GM21526 (cell line): ENCODE results near the gene RAPGEF6.
"Not testable (repeated sequence)": the region's sequence is repeated elsewhere in the genome, so short reads cannot be mapped to it uniquely, and the experiment has no call there.

Experiments used
- ATAC-seq: cut with Tn5 transposase; IDR thresholded peaks from one replicate; pipeline ENCODE4 v1.9.1; 2021; ENCODE audit warnings: moderate library complexity; ENCODE audit not compliant: unreplicated experiment, low FRiP score

Gene RAPGEF6

DNA sequence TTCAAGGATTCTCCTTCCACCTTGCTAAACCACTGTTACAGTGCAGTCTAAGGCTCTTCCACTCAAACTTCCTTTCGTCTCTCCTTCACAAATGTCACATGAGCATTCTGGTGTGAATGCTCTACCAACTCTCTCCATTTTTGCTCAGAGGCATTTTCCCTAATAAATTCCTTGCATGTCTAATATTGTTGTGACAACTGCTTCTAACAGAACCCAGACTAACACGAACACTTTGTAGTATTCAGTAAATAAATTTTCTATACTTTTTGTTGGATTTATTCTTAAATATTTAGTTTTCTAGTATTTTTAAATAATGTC is 24.0 kb downstream of the RAPGEF6 start:
- ATAC-seq: no peak

GRCh38 chr5:131610198-131611063 is 24.6 kb downstream of the RAPGEF6 start:
- ATAC-seq: no peak

DNA sequence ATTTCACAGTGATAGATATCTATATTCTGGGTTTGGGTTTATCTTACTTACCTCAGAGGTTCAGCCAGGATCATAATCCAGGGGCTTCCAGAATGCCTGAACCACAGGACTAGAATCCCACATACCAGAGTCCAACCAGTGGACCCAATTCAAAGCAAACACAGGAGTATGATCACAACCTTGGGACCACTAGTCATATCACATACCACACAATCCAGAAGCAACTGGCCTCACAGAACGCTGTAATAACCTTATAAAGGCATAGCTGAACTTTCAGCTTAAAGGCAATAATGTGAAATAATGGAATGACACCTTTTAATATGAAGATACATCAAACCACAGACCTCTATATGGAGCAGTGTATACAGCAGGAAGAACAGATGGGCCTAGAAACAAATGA is 25.3 kb downstream of the RAPGEF6 start:
- no peak for ATAC-seq

DNA sequence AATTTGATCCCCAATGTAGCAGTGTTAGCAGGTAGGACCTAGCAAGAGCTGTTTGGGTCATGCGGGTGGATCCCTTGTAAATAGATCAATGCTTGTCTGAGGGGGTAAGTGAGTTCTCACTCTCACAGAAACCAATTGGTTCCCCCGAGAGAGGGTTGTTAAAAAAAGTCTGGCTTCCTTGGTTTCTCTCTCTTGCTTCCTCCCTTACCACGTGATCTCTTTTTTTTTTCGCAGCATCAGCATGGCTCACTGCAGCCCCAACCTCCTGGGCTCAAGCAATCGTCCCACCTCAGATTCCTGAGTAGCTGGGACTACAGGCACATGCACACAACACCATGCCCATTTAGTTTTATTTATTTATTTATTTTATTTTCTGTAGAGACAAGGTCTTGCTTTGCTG is 26.4 kb downstream of the RAPGEF6 start:
- ATAC-seq: no peak

GRCh38 chr5:131607903-131608540 is 27.0 kb downstream of the RAPGEF6 start:
- no peak for ATAC-seq

DNA sequence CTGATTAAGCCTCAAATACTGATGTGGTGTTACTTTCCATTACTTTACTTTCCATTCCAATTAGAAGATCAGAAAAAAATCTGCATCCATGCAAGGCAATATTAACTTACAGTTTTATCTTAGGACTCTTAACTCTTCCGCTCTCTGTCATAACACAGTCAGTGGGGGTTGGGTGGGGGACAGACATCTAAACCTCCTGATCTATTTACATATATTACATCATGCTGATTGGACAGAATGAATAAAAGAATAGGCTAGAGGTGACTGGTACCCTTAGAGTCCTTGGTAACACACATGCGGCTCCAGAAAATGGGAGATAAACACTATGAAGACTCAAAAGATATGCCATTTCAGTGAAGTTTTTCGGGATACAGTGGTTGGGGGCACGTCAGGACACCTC is 27.6 kb downstream of the RAPGEF6 start:
- ATAC-seq: no peak

DNA sequence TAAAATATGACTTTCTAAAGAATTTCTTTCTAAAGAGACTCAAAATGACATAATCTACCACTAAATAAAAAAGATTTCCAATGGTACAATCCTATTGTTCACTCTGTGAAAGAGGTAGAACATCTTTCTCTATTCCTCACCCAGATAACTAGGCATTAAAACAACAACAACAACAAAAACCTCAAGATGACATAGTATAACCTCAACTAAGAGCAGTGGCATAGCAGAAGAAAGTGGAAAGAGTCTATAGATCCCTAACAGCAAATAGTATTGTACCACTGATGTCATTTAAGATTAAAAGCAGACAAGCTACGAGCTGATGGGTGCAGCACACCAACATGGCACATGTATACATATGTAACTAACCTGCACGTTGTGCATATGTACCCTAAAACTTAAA is 29.9 kb downstream of the RAPGEF6 start:
- no peak for ATAC-seq

DNA sequence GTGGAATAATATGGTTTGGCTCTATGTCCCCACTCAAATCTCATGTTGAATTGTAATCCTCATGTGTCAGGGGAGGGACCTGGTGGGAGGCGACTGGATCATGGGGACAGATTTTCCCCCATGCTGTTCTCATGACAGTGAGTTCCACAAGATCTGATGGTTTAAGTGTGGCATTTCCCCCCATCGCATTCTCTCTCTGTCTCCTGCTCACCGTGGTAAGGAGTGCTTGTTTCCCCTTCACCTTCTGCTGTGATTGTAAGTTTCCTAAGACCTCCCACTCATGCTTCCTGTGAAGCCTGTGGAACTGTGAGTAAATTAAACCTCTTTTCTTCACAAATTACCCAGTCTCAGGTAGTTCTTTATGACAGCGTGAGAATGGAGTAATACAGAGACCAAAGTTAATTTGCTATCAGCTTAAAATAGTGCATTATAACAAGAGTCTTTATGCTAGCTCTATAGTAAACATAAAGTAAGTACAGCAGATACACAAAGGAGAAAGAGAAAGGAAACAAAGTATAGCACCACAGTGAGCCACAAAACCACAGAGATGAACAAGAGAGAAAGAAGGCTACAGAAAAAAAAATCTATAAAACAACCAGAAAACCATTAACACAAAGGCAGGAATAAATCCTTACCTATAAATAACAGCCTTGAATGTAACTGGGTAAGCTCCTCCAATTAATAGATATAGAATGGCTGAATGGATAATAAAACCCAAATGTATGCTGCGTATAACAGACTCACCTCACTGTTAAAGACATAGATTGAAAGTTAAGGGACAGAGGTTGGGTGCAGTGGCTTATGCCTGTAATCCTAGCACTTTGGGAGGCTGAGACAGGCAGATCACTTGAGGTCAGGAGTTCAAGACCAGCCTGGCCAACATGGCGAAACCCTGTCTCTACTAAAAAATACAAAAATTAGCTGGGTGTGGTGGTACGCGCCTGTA is 39.7 kb downstream of the RAPGEF6 start:
- no peak for ATAC-seq

DNA sequence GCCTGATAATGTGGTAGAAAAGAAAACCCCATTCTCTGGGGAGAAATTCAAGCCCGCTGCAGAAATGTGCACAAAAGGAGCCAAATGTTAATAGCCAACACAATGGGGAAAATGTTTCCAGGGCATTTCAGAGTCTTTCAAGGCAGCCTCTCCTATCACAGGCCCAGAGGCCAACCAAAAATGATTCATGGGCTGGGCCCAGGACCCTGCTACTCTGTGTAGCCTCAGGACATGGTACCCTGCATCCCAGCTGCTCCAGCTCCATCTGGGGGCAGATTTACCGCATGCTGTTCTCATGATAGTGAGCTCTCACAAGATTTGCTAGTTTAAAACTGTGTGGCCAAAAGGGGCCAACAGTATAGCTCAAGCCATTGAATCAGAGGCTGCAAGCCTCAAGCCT is 41.1 kb downstream of the RAPGEF6 start:
- no peak for ATAC-seq

GRCh38 chr5:131593436-131593835 is 41.6 kb downstream of the RAPGEF6 start:
- ATAC-seq: not testable (repeated sequence)

DNA sequence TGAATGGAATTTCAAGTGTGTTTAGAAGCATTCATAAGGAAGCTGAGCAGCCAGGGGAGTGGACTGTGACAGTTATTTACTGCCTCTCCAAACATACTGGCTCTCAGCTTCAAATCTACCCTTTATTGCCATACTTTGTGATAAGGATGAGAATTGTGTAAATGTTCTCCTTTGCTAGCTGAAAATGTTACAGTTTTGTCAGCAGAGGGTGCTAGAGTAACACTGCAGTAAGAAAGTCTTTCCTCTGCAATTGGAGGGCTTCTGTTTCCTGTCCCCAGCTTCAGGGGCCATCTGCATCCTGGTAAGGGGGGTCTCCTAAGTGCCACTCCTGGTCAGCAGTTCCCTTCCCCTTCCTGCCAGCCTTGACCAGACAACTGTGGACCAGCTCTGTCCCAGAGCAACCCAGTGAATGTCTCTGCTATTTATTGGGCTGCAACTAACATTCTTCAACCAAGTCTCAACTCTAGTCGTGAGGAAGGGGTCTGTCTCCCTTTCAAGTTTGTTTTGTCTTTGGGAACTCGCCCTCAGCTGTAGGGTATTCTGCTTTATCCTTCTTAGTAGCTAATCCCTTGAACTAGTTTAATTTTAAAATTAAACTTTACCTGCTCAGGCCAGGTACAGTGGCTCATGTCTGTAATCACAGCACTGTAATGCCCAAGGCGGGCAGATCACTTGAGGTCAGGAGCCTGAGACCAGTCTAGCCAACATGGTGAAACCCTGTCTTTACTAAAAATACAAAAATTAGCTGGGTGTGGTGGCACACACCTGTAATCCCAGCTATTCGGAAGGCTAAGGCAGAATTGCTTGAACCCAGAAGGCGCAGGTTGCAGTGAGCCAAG is 45.3 kb downstream of the RAPGEF6 start:
- ATAC-seq: no peak

DNA sequence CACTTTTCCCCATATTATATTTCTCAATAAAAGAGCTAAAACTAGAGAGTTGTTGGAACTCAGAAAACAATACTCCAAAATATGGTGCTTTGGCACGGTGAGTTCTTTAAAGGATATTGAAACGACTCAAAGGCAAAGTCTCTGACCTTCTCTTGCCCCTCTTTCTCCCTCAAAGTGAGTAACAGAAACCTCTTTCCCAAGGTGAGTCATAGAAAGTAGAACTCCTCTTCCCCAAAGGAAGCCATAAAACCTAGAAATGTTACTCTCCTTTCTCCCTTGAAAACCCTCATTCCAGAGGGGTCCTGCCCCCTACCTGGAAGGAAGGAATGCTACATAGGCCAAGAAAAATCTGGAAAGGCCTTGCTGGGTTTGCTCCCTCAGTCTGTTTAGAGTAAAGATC is 47.5 kb downstream of the RAPGEF6 start:
- ATAC-seq: no peak

DNA sequence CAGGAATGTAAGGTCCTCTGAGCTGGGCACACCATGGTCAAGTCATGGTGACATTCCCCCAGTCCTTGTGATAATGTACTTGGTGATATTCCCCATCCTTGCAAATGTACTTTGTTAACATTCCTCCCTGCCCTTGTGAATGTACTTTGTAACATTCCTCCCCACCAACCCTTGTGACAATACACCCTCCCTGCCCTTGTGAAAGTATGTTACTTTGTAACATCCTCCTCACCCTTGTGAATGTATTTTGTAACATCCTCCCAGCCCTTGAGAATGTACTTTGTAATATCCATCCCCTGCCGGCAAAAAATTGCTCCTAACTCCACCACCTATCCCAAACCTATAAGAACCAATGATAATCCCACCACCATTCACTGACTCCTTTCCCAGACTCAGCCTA is 53.3 kb downstream of the RAPGEF6 start:
- no peak for ATAC-seq

DNA sequence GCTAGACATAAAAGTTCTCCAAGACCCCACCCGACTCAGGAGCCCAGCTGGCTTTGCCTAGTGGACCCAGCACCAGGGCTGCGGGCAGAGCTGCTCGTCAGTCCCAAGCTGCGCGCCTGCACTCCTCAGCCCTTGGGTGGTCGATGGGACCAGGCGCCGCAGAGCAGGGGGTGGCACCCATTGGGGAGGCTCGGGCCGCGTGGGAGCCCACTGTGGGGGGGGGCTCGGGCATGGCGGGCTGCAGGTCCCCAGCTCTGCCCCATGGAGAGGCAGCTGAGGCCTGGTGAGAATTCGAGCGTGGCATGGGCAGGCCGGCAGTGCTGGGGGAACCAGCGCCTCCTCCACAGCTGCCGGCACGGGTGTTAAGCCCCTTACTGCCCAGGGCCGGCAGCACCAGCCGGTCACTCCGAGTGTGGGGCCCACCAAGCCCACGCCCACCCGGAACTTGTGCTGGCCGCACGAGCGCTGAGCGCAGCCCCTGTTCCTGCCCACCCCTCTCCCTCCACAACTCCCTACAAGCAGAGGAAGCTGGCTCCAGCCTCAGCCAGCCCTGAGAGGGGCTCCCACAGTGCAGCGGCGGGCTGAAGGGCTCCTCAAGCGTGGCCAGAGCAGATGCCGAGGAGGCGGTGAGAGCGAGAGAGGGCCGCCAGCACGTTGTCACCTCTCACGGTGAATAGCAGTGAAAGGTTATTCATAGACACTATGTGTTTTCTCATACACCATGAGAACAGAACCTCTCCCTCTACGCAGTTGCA is 54.9 kb downstream of the RAPGEF6 start:
- no peak for ATAC-seq

GRCh38 chr5:131575660-131576227 is 59.3 kb downstream of the RAPGEF6 start:
- no peak for ATAC-seq

- ATAC-seq: no peak
Observed at GRCh38 chr5:131571669-131572168, 63.3 kb downstream of the RAPGEF6 start.

GRCh38 chr5:131570757-131571156 is 64.3 kb downstream of the RAPGEF6 start:
- ATAC-seq: no peak

DNA sequence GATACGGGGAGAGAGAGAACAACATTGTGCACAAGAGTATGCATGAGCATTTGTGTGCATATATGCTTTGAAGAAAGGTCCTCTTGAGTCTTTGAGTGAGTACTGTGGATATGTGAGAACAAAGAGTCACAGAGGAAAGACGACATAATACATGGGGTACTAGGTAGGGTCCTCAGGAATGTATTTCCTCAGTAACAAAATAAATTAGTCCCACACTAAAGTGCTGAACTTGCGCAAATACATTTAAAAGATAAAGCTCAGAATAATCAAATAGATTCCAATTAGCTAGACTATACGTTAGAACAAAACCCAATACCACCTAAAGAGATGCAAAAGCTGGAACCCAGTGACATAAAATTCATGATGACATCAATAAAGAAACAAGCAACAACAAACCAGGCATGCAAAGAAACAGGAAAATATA is 70.8 kb downstream of the RAPGEF6 start:
- ATAC-seq: no peak
